Astrocyte of the cerebellum (primary cell): ENCODE data around the gene SLC34A3.

Experiments
- DNase-seq: peaks from one replicate; pipeline ENCODE4 v3.0.0-alpha.2; 2011; ENCODE audit warnings: low read depth
- H3K4me3 ChIP-seq: 2 replicates; pipeline ENCODE4 v1.5.1; 2011; ENCODE audit warnings: mild to moderate bottlenecking, low read depth, low read length, moderate library complexity
- CTCF ChIP-seq: IDR thresholded peaks from 2 replicates; pipeline ENCODE4 v1.5.1; 2012; ENCODE audit warnings: low read length, low read depth, moderate library complexity, mild to moderate bottlenecking; ENCODE audit errors: missing control alignments
- in situ Hi-C: cut with HindIII; loops from 2 replicates; pipeline ENCODE4 v1.10.0; 2017; ENCODE audit warnings: low sequenced_read_pairs

SLC34A3 gene

GRCh38 chr9:137186385-137186784 is 44.3 kb upstream of the SLC34A3 start:
- in situ Hi-C loops = no loop called here
- DNase-seq = no peak
- H3K4me3 ChIP-seq = no peak overlapping the region
- TF ChIP-seq CTCF = no peak

- DNase-seq = no peak
- H3K4me3 ChIP-seq = peak overlapping the region; percentile 93
- in situ Hi-C loops = no loop called here
- TF ChIP-seq CTCF = no peak
Observed at GRCh38 chr9:137187386-137187785, 43.3 kb upstream of the SLC34A3 start.

GRCh38 chr9:137188086-137188489 is 42.6 kb upstream of the SLC34A3 start:
- no peak for DNase-seq
- peak overlapping the region; percentile 93 for H3K4me3 ChIP-seq
- TF ChIP-seq CTCF = no peak
- in situ Hi-C loops = no loop called here

GRCh38 chr9:137188490-137189296 is 42.0 kb upstream of the SLC34A3 start, which contains the start of the genes ANAPC2 and SSNA1:
ANAPC2 (minus strand) TSS chr9:137188560; CDS start chr9:137188532, 28 bp downstream.
SSNA1 (plus strand) TSS chr9:137188676; CDS start chr9:137188727, 51 bp downstream.
- peak; percentile 60 for TF ChIP-seq CTCF
- peak within 1 kb of the TSS; percentile 93 for H3K4me3 ChIP-seq
- DNase-seq = peak; percentile 82
- in situ Hi-C loops = no loop called here

- in situ Hi-C loops = no loop called here
- no peak for TF ChIP-seq CTCF
- no peak for DNase-seq
- peak overlapping the region; percentile 93 for H3K4me3 ChIP-seq
Observed at GRCh38 chr9:137189297-137190295, 41.1 kb upstream of the SLC34A3 start.

- in situ Hi-C loops = no loop called here
- no peak overlapping the region for H3K4me3 ChIP-seq
- TF ChIP-seq CTCF = no peak
- no peak for DNase-seq
Observed at GRCh38 chr9:137190315-137190856, 40.3 kb upstream of the SLC34A3 start.
